OCI-LY1 (cell line): ENCODE measurements around the gene UBQLN3.

Experiments
- H2AFZ ChIP-seq: fragments of 200-600 bp; sonication (generic), shearing (Covaris generic); 2 replicates; pipeline ENCODE4 v1.6.0; 2014; ENCODE audit warnings: antibody characterized with exemption, mild to moderate bottlenecking, low read length
- H3F3A ChIP-seq: fragments of 200-600 bp; sonication (generic), shearing (Covaris generic); 2 replicates; pipeline ENCODE4 v1.6.0; 2014; ENCODE audit warnings: mild to moderate bottlenecking, antibody characterized with exemption, low read length, moderate library complexity; ENCODE audit not compliant: insufficient read depth
- H3K27ac ChIP-seq: fragments of 200-600 bp; sonication (generic); 2 replicates; pipeline ENCODE4 v1.5.1; 2014; ENCODE audit warnings: low read length, mixed run types, mild to moderate bottlenecking, low read depth; ENCODE audit not compliant: poor library complexity, severe bottlenecking
- H3K27me3 ChIP-seq: fragments of 200-600 bp; sonication (generic); 2 replicates; pipeline ENCODE4 v1.6.0; 2014; ENCODE audit warnings: antibody characterized with exemption, mild to moderate bottlenecking, low read length, moderate library complexity; ENCODE audit not compliant: insufficient read depth
- H3K36me3 ChIP-seq: fragments of 200-600 bp; sonication (generic); 2 replicates; pipeline ENCODE4 v1.6.1; 2014; ENCODE audit warnings: mild to moderate bottlenecking, antibody characterized with exemption, low read length, moderate library complexity, mixed read lengths; ENCODE audit not compliant: insufficient read depth
- H3K4me1 ChIP-seq: fragments of 200-600 bp; sonication (generic); 2 replicates; pipeline ENCODE4 v1.5.1; 2014; ENCODE audit warnings: mild to moderate bottlenecking, low read length, moderate library complexity; ENCODE audit not compliant: insufficient read depth, severe bottlenecking
- H3K4me2 ChIP-seq: fragments of 200-600 bp; sonication (generic), shearing (Covaris generic); 2 replicates; pipeline ENCODE4 v1.6.1; 2014; ENCODE audit warnings: low read length
- H3K4me3 ChIP-seq: fragments of 200-600 bp; sonication (generic); 2 replicates; pipeline ENCODE4 v1.5.1; 2014; ENCODE audit warnings: low read length, low read depth, mild to moderate bottlenecking, mixed read lengths; ENCODE audit not compliant: poor library complexity, severe bottlenecking
- H3K79me2 ChIP-seq: fragments of 200-600 bp; shearing (Covaris generic); 2 replicates; pipeline ENCODE4 v1.6.1; 2016; ENCODE audit warnings: mixed run types, low read length, mixed read lengths; ENCODE audit not compliant: insufficient read depth
- H3K9ac ChIP-seq: fragments of 200-600 bp; sonication (generic), shearing (Covaris generic); 2 replicates; pipeline ENCODE4 v1.6.1; 2014; ENCODE audit warnings: mild to moderate bottlenecking, low read length, mixed read lengths
- H3K9me2 ChIP-seq: fragments of 200-600 bp; sonication (generic), shearing (Covaris generic); 2 replicates; pipeline ENCODE4 v1.6.1; 2014; ENCODE audit warnings: low read depth, mild to moderate bottlenecking, low read length, mixed read lengths
- H3K9me3 ChIP-seq: fragments of 200-600 bp; shearing (Covaris generic); 2 replicates; pipeline ENCODE4 v1.6.1; 2014; ENCODE audit warnings: low read length, mixed read lengths
- H4K20me1 ChIP-seq: fragments of 200-600 bp; sonication (generic), shearing (Covaris generic); 2 replicates; pipeline ENCODE4 v1.6.0; 2016; ENCODE audit warnings: mild to moderate bottlenecking, low read length; ENCODE audit not compliant: insufficient read depth
- CTCF ChIP-seq: fragments of 200-600 bp; sonication (generic), shearing (Covaris generic); IDR thresholded peaks from 2 replicates; pipeline ENCODE4 v1.5.1; 2017; ENCODE audit warnings: mild to moderate bottlenecking, antibody characterized with exemption, low read length, moderate library complexity, mixed read lengths
- EZH2 ChIP-seq: fragments of 200-600 bp; sonication (generic), shearing (Covaris generic); IDR thresholded peaks from 2 replicates; pipeline ENCODE4 v1.8.0; 2017; ENCODE audit warnings: borderline replicate concordance, mixed run types, mild to moderate bottlenecking, antibody characterized with exemption, low read length, moderate library complexity, mixed read lengths

UBQLN3 gene

GRCh38 chr11:5550440-5551095, 40.8 kb upstream of the UBQLN3 start:
- no peak overlapping the region for H3K27ac ChIP-seq
- no peaks in the 10 kb centered on the region for H3K9me3 ChIP-seq
- H3K27me3 ChIP-seq, result no peaks in the 10 kb centered on the region
- H3K79me2 ChIP-seq, result no peaks in the 10 kb centered on the region
- no peaks in the 10 kb centered on the region for H4K20me1 ChIP-seq
- no peak overlapping the region for H3K4me3 ChIP-seq
- TF ChIP-seq EZH2 (no peak), CTCF (no peak)
- no peaks in the 10 kb centered on the region for H3K36me3 ChIP-seq
- no peak overlapping the region for H2AFZ ChIP-seq
- no peak overlapping the region for H3K4me2 ChIP-seq
- no peaks in the 10 kb centered on the region for H3K4me1 ChIP-seq
- H3F3A ChIP-seq, result no peaks in the 10 kb centered on the region
- H3K9ac ChIP-seq, result no peak overlapping the region
- no peaks in the 10 kb centered on the region for H3K9me2 ChIP-seq

- Histone ChIP-seq H3F3A (no peaks in the 10 kb centered on the region), H3K27ac (no peak within 1 kb of the TSS), H3K36me3 (no peaks in the 10 kb centered on the region), H2AFZ (no peak within 1 kb of the TSS), H3K9me2 (no peaks in the 10 kb centered on the region), H3K9ac (no peak within 1 kb of the TSS), H3K79me2 (no peaks in the 10 kb centered on the region), H3K4me1 (no peaks in the 10 kb centered on the region), H3K9me3 (no peaks in the 10 kb centered on the region), H3K4me3 (no peak within 1 kb of the TSS), H3K27me3 (no peaks in the 10 kb centered on the region), H4K20me1 (no peaks in the 10 kb centered on the region; the same call in 1 of the 2 replicates), H3K4me2 (no peak within 1 kb of the TSS)
- TF ChIP-seq EZH2 (no peak), CTCF (no peak)
Measured at GRCh38 chr11:5548440-5548839, 38.7 kb upstream of the UBQLN3 start, which contains the start of gene OR52H1. Gene OR52H1 (minus strand): TSS chr11:5548540. CDS start chr11:5545505, 3,035 bp downstream.

DNA sequence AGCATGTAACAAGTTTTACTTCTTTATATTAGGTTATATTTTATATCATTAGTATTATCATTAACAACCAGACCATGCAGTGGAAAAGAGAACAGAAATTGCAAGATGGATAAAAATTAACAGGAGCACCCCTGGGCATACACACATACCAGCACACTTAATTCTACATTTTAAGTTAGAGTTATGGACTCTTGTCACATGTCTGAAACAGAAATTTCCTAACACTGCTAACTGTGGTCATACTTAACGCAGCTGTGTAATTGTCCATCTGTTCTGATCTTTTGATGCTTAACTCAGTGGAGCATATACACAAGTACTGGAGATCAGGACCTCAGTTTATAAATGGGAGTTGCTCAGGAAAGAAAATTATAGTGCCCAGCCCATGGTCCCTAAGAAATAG, 38.2 kb upstream of the UBQLN3 start:
- H4K20me1 ChIP-seq, result no peaks in the 10 kb centered on the region; the same call in 1 of the 2 replicates
- H2AFZ ChIP-seq, result no peak overlapping the region
- H3K4me3 ChIP-seq, result no peak overlapping the region
- no peak overlapping the region for H3K27ac ChIP-seq
- H3K79me2 ChIP-seq, result no peaks in the 10 kb centered on the region
- H3K9me2 ChIP-seq, result no peaks in the 10 kb centered on the region
- no peaks in the 10 kb centered on the region for H3F3A ChIP-seq
- H3K4me1 ChIP-seq, result no peaks in the 10 kb centered on the region
- H3K4me2 ChIP-seq, result no peak overlapping the region
- TF ChIP-seq CTCF, result no peak
- no peak for TF ChIP-seq EZH2
- H3K9ac ChIP-seq, result no peak overlapping the region
- no peaks in the 10 kb centered on the region for H3K36me3 ChIP-seq
- H3K9me3 ChIP-seq, result no peaks in the 10 kb centered on the region
- no peaks in the 10 kb centered on the region for H3K27me3 ChIP-seq
